Activated T-helper 1 cell treated with Interleukin-2 at 50 U/mL for 16 hours (primary cell): ENCODE measurements around the gene SHC3.

Experiments used
- DNase-seq: peaks from one replicate; pipeline ENCODE4 v3.0.0-alpha.2; 2020; ENCODE audit warnings: low read depth

The SHC3 gene

DNA sequence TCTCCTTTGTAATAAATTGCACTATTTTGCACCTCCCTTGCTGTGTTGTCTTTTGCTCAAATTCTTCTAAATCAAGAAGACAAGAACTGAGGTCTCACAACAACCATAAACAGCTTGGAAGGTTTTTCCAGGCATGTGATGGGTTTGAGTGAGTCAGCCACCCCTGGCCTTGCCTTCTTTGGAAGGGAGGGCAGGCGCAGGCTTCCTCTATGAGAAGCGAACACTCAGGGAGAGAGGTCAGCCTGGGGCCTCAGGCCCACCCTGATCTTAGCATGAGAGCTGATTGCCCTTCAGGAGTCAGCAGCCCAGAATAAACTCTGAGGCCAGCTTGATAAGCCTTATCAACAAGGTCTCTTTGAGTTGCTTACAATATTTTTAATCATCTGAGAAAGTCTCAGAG, 155.7 kb downstream of the SHC3 start:
- no peak for DNase-seq

DNA sequence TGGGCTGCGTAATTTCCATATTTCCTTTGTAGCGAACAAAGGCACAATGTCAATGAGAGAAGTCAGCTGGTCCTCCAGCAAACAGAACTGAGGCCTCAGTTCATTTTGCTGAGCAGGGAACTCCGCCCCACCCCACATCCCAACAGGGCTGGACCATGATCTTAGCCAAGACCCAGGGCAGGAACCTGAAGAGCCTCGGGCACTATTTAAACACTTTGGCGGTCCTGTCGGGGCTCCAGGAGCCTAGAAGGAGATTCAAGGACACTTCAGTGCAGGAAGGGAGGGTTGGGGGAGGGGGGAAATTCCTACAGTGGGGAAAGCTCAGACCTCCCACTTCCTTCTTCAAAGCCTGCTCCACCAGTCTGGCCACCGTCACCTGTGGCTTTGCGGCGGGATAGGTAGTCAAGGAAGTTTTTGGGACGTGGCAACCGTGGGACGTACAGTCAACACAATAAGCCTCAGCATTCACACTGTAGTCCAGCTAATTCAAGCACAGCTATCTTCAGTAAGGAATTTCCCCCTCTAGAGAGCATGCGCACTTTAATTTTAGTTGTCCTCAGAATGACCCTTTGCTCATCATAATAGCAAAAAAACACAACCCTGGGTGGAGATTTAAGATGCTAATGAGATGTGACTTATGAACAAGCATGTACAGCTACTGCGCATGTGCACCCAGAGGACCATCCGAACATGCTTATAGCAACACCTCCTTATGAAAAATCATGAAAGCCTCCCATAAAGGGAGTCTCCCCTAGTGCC, 156.4 kb downstream of the SHC3 start:
- no peak for DNase-seq

DNA sequence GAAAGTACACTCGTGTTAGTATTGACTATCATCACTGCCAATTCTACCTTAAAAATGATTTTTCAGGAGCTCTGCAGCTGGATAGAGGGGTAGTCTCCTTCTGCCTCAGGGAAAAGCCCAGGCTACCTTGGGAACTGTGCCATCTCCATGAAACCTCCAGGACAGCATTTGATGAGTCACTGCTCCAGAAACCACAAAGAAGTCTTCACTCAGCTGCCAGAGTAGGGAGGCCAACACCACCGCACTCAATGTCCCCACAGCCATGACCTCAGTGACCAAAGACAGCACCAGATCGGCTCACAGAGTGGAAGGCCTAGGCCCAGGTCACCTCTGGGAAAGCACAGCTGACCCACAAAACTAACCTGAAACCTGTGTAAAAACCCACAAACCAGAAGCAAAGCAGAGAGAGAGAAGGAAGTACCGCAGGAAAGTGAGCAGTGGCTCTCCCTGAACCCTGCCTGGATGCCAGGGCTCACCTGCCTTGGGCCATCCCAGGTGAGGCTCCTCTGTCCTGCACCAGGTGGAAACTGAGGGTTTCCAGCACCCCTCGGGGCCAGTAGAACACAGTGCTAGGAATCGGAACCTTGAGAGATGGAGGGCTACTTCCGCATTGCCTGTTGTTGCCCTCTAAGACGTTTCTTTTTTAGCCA, 157.3 kb downstream of the SHC3 start:
- no peak for DNase-seq

DNA sequence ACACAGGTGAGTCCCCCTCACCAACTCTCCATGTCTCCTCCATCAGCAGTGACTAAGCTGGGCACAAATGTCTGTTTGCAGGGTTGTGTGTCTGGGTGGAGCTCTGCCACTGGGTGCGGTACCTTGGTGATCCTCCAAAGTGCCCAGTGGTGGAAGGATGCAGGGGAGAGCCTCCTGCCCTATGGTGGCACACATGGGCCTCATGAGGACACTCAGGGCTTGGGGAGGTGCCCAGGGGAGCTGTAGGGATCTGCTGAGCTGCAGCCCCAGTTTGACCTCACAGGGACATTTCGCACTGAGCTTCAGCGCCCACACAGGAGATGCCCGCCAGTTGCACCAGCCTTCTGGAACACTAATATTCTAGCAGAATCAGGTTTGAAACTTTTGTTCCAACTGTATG, 157.9 kb downstream of the SHC3 start:
- DNase-seq = no peak

DNA sequence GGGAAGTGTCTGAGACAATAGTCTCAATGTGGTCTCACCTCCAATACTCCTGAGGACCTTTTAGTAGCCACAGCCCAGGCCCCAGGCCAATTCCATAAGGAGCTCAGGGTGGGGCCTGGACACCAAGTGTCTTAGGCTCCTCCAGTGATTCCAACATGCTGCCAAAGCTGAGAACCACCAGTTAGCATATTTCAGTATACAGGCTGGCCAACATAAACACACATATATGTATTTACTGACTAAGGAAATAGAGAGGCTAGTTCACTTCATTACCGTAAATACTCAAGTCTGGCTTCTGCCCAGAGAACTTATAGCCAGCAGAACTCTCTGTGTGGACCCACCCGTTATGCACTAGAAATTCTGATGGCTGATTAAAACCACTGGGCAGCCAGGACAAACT, 163.3 kb downstream of the SHC3 start:
- DNase-seq = no peak

DNA sequence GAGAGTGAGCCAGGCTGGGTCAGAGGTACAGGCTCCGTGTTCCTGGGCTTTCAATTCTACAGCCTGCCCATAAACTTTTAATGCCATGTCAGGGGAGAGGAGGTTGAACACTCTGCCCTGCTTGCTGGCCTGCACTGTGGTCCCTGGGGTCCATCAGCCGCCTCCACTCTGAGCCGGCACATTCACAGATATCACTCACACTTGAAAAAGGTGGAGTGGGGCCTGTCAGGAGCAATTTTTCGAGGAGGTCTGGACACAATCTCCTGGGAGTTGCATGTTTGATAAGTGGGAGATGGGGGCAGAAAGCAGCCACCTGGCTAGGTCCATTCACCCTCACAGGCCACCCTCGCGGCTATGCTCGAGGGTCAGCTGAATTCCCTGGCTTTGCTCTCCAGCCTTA, 164.5 kb downstream of the SHC3 start:
- no peak for DNase-seq

DNA sequence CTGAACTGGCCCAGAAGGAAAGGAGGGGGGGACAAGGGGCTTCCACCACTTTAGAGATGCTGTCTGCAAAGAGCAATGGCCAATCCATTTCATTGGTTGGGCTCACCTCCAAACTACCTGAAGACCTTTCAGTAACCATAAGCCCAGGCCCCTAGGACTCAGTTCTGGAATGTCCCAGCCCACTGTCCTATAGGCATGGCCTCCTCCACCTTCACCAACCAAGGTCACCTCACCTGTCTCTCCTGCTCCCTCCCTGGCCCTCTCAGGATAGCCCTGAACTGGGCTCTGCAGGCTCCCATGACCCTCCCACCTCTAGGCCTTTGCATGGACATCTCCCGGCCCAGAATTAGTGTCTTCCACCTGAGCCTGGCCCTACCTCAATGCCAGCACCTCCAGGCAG, 165.0 kb downstream of the SHC3 start:
- DNase-seq = no peak

DNA sequence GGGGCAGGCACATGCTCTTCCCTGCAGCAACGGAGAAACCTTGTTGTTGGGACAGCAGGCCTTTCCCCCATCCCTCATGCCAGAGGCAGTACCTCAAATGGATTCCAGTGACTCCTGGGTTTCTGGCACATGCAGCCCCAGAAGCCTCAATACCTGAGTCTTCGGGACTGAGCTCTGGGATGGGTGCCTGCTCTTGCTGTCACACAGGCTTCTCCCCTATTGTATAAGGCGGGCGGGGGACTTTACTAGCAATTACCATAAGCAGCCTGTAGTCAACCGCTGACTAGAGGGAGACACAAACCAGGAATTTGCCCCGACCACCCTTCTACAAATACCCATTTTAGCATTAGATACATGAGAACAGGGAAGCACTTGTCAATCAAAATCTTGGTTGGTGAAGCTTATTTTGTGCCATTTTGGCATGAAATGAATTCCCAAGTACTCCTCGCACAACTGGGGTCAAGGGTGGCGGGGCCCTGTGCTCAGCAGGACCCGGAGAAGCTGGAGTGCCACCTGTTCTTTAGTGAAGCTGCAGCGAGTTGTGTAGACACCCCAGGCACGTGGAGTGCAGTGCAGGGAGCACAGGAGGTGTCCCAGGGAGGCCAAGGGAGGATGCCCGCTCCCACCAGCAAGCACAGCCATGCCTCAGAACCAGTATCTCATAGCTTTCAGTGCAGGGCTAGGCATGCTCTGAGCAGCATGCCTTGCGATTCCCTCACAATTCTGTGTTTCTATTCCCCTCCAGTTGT, 166.2 kb downstream of the SHC3 start:
- DNase-seq = no peak

DNA sequence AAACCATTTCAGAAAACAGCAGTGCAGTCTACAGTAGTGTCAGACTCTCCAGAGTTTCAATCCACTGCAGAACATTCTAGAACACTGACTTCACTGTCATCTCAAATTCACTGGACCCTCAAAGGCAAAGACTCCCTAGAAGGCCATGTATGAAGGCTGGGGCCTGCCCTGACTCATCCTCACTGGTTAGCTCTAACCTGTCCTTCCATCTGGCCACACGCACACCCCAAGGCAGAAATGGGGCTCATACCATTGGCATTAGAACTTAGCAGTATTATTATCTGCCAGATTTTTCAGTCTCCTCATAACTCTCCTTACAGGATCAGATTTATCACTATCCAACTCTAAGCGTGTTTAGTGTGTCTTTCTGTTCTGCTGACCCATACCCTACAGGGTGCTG, 166.9 kb downstream of the SHC3 start:
- DNase-seq = no peak

DNA sequence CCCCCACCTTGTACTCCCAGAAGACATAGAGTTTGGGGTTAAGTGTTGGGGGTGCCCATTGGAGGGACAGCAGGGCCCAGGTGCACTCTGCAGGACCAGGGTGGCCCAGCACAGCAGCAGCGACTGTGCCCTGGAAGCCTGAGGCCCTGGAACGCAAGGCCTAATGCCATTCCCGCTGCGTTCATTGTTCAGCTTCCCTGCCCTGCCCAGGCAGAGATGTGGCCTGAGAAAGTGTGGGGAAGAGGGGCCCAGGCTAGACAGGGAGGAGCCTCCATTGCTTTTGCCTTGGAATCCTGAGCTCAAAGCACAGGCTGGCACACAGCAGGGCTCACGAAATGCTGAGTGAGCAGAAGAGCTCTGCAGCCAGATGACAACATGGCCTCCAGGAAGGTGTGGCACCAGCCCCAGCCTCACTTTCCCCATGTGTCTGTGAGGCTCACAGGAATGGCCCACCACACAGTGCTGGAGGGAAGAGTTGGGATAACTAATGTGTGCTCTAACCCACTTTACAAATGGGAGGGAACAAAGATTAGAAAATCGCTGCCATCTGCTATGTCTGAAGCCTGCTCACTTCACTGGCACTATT, 168.0 kb downstream of the SHC3 start:
- DNase-seq = no peak

DNA sequence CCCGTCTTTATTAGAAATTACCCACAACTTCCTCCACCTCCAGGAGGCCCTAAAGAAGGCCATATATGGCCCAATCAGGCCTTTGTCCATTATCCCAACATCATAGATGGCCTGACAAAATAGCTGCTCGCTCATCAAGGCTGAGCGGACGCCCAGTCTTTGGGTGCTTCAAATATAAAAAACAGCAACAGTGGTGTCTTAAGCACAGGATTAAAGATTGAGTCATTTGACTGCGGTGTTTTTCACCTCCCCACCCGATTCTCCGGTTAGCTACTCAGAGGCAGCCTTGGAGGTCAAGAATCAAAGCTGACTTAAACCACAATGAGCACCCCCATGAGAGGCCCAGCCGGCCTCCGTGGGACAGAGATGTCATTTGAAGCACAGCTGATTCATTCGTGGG, 168.6 kb downstream of the SHC3 start:
- no peak for DNase-seq

DNA sequence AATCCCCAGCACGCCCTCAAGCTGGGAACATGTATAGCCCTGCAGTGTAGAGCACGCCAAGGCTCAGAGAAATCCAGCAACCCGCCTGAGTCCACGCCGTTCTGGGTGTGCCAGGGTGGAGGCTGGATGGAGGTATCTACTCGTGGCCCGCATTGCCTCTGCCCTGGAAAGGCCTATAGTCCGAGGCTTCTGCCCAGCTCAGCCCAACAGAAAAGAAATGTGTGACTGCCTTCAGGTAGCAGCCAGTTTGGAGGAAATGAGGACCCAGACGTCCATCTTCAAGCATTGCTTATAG, 169.1 kb downstream of the SHC3 start:
- no peak for DNase-seq

DNA sequence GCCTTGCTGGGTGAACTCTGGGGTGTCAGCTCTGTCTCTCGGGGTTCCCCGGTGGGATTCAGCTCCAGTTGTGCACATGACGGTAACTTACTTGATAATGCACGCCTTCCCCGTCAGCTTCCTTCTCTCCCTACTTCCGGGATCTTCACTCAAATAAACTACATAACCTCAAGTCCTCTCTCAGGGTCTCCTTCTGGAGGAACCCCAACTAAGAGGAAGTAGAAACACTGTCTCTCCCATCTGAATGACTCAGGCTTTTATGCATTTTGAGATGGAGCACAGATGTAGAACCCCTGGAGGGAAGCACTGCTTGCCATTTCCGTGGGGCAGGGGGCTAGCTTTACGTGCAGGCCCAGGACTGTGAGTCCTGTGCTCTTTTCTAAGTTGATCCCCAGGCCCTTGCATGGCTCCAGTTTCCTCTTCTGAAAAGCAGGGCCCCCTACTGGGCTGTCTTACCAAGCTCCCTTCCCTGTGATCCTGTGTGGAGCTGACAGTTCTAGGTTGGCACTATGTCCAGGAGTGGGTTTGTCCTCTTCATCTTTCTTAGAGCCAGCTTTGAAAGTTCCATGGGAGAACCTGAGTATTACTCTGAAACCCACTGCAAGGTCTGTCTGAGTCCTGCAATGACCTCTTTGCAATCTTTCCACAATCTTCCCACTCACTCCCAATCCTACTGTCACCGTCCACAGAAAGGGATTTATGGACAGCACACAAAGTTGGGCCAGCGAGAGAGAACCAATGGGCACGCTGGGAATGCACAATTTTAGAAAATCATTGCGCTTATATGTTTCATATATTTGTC, 169.7 kb downstream of the SHC3 start:
- DNase-seq = no peak

DNA sequence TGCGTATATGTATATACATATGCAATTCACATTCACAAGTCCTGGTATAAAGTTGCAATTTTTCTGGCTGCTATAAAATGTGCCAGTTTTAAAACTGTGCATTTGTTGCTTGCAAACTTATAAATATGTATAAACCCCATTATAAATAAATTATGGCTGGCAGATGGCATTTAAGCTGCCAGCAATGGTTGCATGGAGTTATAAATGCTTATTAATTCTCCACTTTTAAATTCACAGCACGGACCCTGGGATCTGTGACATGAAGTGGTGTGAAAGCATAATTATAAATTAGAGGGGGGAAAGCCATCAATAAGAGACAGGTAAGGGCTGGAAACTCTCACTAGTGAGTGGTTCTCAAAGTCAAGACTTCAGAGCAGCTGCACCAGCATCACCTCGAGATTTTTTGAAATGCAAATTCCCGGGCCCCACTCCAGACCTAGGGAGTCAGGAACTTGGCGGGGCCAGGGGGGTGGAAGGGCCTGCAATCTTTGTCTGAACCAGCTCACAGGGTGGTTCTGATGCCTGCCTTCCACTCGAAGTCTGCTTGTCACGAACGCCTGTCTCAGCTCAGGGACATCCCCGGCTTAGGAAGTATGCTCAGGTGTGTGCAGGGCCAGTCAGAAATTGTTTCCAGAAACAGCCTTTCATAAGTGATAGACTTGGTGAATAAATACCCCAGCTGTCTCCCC, 170.4 kb downstream of the SHC3 start:
- DNase-seq = no peak

DNA sequence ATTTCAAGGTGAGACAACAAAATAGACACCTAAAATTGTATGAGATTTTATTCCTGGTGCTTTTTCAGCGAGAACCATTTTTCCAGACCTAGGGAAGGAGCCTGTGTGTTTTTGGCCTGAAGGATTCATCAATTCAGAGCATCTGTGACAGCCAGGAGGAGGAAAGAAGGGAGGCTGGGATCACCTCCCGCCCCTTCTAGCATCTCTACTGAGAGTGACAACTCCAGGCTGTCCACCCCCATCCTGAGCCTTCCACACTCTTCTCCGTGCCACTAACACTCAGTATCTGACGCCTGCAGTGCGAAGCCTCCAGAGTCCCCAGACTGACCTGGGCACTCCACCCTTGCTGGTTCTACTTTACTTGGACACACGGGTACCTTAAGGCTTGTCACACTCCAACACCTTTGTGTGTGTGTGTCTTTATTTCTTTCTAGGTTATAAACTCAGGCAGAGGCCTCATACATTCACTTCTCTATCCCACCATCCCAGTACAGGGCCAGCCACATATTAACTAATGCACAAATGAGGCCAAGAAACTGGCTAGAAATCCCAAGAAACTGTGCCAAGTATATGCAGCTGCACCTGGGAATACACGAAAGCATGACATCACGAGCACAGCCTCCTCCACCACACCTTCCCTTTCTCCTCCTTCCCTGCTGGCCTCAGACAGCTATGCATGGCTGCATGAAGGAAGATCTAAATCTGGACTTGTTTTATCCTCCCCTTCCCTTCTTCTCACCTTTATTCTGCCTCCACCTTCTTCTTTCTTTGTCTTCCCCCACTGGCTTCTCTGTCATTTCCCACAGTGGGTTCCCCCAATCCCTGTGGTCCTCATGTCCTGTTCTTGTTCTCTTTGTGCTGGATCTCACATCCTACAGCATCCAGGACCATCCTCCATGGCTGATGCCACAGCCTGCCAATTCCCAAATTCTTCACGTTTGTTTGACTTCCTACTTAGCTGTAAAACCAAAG, 171.3 kb downstream of the SHC3 start:
- DNase-seq = no peak

DNA sequence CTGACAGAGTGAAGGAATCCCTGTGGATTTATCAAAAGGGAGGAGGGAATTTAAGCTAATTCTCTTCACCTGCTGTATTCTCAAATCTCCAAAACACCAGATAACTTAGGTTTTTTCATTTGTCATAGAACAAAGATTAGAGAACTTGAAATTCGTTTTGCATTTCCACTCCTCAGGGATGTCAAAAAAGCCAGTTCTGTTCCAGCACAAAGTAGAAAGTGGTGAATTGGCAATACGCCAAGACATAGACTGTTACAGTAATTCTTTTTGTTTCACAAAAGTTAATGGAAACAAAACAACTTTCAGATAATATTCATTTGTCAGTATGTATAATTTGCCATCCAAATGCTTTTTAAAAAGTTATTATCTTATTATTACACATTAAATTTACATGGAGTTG, 172.4 kb downstream of the SHC3 start:
- no peak for DNase-seq

DNA sequence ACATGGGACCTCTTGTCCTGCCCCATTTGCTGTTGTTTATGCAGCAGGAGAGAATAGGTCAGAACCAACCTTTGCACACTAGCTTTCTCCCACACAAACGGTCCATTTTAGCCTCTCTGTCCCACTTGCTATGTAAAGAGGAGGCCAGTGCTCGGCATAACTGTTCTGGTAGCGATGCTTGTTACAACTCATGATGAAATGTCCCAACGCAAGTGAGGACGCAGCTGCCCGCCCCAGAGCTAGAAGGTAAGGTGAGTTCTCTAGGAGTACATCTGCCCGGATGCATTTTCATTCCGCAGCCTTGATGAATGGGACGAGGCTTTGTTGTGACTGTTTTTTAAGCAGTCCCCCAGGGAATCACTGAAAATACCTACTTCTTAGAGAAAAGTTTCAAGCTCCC, 173.3 kb downstream of the SHC3 start:
- no peak for DNase-seq

DNA sequence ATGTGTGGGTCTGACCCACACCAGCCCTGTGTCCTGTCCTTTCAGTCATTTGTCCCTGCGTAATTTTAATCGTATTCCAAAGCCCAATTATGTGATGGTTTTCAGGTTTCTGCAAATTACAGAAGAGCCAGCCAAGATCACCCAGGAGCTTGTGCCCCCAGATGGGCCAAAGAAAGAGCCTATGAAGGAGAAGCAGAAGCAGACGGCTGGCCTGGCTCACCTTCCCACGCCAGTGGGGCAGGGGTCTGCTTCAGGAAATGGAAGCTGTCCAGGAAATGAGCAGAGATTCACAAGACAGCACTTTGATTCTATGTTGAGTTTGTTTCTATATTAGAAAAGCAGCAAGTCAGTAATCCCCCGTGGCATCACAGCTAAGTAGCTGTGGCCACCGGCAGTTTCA, 175.6 kb downstream of the SHC3 start:
- no peak for DNase-seq

DNA sequence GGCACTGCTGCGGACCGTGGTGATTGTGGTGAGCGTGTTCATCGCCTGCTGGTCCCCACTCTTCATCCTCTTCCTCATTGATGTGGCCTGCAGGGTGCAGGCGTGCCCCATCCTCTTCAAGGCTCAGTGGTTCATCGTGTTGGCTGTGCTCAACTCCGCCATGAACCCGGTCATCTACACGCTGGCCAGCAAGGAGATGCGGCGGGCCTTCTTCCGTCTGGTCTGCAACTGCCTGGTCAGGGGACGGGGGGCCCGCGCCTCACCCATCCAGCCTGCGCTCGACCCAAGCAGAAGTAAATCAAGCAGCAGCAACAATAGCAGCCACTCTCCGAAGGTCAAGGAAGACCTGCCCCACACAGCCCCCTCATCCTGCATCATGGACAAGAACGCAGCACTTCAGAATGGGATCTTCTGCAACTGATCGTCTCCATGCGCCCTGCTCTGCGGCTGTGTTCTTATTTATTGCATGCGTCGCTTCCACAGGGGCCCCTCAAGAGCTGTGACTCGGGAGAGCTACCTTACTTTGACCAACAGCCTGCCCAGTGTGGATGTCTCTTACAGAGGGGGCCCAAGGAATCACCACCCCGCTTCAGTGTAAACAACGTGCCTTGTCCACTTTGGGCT, 176.6 kb downstream of the SHC3 start:
- DNase-seq = no peak
